Skin of body (tissue), 2 donors: Measurements from ENCODE around the gene POLDIP2. TPM values are rescaled to one million over a fixed set of nuclear protein-coding genes. Genes with fewer than 3 reads are reported as not detected.

Experiments used
- DNase-seq: peaks from one replicate; lab custom pipeline; 2025; lab: John Stamatoyannopoulos, UW
- total RNA-seq: library from RNA; depleted of rRNA; stranded (reverse); fragments of >200 nt; gene quantifications from one replicate; pipeline ENCODE4 v1.2.3, GENCODE V29; 2014

The POLDIP2 gene
- total RNA-seq, 1 donor from 2014 or later, result 29.6 TPM

- peak; percentile 67 for DNase-seq
Observed at GRCh38 chr17:28335959-28336871, 21.1 kb downstream of the POLDIP2 start.

DNA sequence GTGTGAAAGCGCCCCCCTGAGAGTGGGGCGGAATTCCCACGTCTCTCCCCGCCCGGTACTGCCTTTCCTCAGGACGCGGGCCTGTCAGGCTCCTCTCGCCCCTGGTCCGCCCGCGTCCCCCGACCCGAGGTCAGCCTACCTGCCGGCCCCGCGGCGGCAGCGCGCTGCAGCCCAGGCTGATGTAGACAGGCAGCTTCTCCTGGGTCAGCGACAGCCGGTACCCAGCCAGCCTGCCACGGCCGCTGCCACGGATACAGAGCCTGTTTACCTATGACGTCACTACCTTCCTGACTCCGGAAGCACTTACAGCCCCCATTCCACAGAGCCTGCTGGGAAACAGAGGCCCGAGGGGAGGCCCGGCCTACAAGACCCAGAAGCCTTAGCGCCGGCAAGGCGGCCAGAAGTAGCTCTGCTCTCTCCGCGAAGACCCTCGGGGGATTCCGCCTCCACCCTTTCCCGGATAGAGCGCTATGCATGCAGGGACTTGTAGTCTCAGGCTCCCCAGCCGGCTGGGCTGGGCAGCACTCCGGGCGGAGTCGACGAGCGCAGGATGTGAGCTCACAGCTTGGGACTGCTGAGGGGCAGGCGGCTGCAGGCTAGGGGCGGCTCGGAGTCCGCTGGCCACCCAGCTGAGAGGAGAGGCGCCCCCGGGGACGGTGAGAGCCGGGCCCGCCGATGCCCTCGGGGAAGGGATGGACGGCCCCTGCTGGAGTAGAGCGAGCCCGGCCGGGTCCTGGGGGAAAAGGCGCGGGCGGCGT is 21.9 kb downstream of the POLDIP2 start, which contains the start of the genes IFT20 and TNFAIP1:
Gene IFT20, minus strand, starts transcription at position 272 of the 758 bp plus-strand sequence. CDS start 3,487 bp downstream, outside the sequence.
Gene TNFAIP1, plus strand, starts transcription at position 561 of the 758 bp plus-strand sequence. CDS start 3,761 bp downstream, outside the sequence.
- DNase-seq, result peak; percentile 100

DNA sequence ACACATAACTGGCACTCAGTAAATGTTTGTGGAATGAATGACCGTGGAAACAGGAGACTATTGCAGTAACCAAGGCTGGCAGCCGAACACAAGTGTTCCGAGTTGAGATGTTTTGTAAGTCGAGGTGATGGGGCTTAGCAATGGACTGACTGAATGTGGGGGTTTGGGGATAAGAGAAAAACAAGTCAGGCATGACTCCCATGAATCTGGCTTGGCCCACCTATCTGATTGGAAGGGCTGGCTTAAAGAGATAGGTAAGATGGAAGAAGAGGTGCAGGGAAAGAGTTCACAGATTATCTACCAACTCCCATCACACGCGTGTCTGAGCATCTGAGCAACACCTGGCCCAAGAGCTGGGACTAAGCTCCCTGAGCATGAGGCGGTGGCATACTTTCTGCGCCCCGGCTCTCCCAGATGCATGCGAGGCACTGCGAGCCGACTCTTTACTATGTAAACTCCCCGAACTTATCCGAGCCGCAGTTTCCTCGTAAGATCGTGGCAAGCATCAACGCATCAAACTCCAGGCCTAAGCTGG is 22.6 kb downstream of the POLDIP2 start:
- no peak for DNase-seq

DNA sequence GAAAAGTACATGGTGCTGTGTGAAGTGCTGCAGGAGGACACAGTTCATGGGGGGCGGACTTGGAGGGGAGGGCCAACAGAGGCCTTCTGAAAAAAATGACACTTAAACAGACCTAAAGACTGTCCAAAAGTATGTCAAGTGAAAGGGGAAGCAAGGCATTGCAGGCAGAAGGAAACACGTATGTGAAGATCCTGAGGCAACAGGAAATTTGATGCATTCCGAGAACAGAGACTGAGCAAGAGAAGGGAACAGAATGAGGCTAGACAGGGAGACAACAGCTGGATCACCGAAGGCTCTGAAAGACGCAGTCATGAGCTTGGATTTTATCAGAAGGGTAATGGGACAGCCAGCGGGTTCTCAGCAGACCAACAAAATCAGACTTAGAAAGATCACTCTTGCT is 23.2 kb downstream of the POLDIP2 start:
- DNase-seq, result no peak

GRCh38 chr17:28333083-28333746 is 24.1 kb downstream of the POLDIP2 start:
- no peak for DNase-seq

GRCh38 chr17:28331891-28332420 is 25.4 kb downstream of the POLDIP2 start:
- no peak for DNase-seq

DNA sequence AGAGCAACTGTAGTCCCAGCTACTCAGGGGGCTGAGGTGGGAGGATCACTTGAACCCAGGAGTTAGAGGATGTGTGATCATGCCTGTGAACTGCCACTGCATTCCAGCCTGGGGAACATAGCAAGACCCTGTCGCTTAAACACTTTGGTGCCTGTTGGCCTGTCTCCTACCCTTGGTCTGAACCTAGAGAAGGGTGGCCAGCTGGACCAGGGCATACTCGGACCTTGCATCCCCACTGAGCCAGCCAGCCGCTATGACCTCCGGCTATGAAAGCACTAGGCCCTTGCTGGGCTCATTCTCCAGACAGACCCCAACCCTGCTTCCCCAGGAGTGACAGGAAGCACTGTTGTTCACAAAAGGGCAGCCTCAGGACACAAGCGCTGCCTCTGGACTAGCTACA is 26.7 kb downstream of the POLDIP2 start:
- DNase-seq, result no peak

- no peak for DNase-seq
Observed at GRCh38 chr17:28328325-28328724, 29.0 kb downstream of the POLDIP2 start.

DNA sequence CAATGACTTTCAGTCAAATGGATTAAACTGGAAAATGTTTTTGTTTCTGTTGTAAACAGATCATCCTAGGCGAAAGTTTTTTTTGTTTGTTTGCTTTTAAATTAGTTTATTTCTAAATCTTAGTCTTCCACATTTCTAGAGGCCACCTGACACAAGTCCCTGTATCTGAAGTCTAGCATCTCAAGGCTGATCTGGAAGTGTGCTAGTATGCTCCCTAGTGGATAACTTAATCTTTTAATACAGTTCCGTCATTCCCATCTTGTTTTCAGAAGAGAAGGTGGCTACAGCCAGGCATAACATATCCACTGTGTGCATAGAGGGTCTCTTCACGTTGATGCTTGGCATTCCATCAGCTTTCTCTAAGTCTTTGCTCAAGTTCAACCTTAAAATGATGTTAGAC is 29.6 kb downstream of the POLDIP2 start:
- no peak for DNase-seq

GRCh38 chr17:28327031-28327607 is 30.2 kb downstream of the POLDIP2 start:
- DNase-seq, result no peak

- no peak for DNase-seq
Observed at GRCh38 chr17:28326114-28326513, 31.2 kb downstream of the POLDIP2 start.

GRCh38 chr17:28325211-28325610 is 32.1 kb downstream of the POLDIP2 start:
- no peak for DNase-seq

GRCh38 chr17:28324781-28325180 is 32.5 kb downstream of the POLDIP2 start:
- DNase-seq, result no peak

GRCh38 chr17:28324267-28324745 is 33.0 kb downstream of the POLDIP2 start:
- DNase-seq, result no peak

DNA sequence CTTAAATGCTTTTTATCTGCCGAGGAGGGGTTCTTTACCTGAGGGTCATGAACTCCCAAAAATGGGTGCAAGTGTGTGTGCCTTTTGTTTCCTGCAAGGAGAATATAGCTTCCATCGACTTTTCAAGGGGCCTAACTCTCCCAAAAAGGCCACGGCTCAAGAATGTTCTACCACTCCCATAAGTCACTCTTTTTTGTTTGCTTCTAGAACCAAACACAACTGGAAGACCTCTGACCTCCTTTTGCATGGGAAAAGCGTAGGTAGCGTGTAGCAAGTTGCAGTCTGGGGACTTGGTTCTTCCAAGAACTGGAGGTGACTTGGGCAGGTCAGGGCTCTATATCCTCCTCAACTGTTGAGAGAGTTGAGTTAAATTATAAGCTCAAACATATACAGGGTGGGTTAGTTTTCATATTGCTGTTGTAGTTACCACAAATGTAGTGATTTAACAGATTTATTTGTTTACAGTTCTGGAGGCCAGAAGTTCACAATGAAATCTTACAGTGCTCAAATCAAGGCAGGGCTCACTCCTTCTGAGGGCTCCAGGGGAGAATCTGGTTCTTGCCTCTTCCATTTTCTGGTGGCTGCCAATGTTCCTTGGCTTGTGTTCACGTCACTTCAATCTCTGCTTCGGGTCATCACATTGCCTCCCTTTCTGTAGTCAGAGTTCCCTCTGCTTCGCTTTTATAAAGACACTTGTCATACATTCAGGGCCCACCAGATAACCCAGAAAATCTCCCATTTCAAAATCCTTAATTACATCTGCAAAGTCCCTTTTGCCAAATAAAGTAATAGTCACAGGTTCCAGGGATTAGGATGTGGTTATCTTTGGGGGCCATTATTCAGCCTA is 36.9 kb downstream of the POLDIP2 start:
- no peak for DNase-seq

- no peak for DNase-seq
Observed at GRCh38 chr17:28319598-28319935, 37.8 kb downstream of the POLDIP2 start.

DNA sequence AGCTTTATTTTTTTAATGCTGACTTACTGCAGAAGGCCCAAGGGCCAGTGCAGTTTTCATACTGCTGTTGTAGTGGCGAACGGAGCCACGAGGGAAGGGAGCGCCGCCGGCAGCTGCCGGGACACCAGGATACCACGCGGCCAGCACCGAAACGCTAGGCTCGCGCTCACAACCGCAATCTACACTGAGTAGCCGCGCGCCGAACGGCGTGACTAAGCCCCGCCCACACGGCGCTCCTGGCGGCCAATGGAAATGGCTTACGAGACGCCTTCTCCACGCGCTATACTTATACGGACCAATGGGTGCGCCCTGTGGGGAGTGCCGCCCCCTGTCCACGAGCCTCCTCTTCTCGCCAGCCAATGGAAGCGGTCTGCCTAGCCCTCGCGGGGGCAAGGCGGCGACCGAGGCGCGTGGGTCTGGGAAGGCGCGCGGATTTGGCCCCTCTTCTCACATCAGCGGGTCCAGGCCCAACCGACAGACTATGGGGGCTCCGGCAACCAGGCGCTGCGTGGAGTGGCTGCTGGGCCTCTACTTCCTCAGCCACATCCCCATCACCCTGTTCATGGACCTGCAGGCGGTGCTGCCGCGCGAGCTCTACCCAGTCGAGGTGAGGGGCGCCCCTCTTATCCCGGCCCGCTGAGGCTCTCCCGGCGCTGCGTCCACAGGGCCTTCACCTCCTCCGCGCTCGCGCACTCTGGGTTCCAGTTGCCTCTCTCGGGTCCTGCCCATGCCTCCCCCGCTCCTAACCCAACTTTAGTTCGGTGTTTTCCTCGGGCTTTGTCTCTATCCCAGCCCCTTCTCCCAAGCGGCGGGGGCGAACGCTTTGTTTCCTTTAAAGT is 38.3 kb downstream of the POLDIP2 start, which contains the start of gene TMEM97:
Gene TMEM97, plus strand, starts transcription at position 442 of the 839 bp plus-strand sequence. Its CDS starts 40 bp downstream, at position 482.
- peak; percentile 95 for DNase-seq

DNA sequence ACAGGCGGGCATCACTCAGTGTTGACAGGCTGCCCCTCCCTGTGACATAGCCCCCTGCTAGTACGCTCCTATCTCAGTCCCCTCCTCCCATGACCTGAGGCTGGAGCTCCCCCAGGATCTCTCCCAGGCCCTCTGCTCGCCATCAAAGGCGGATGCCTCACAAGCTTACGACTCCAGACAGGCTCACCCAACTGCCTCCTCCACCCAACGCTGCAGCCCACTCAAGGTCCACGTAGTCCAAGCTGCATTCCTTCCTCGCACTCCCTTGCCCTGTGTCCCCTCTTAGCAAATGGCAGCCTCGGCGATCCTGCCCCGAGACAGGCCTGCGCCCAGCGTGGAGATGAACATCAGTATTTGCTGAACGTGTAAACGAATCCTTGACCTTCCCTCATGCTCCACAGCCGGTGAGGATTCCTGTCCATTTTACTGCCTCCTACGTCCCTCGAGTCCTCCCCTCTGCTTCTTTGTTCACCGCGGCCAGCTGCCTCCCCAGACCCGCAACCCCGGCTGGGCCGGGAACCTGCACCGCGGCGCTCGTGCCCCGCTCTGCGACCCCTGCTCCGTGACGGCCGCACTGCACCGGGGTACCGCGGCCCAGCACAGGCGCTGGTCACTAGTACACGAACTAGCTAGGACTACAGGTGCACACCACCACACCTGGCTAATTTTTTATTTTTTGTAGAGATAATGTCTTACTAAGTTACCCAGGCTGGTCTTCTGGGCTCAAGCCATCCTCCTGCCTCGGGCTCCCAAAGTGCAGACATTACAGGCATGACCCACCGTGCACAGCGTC is 39.2 kb downstream of the POLDIP2 start:
- DNase-seq, result no peak
